ENCODE measurements around the gene RWDD3.

GRCh38 chr1:95233319-95233736, 682 bp upstream of the RWDD3 start:
- no peak for TF ChIP-seq CTCF (IDR thresholded peaks at IDR 0.05)
- TF ChIP-seq BHLHE40 (IDR thresholded peaks at IDR 0.05; ENCODE audit: low read depth, low read length): no peak
- TF ChIP-seq POLR2AphosphoS2 (conservative IDR thresholded peaks at IDR 0.05; ENCODE audit: low read length): no peak
- TF ChIP-seq SREBF2 (IDR thresholded peaks at IDR 0.05): no peak
- TF ChIP-seq ELK1 (IDR thresholded peaks at IDR 0.05; ENCODE audit: low read depth, low read length): no peak
- no peak for TF ChIP-seq USF2 (IDR thresholded peaks at IDR 0.05)
- no peak for TF ChIP-seq POLR2A (IDR thresholded peaks at IDR 0.05; ENCODE audit: low read length)
- no peak for TF ChIP-seq ESRRA (IDR thresholded peaks at IDR 0.05; ENCODE audit: borderline replicate concordance, low read length)
